Skin epidermis (tissue), 12 donors: ENCODE data around the gene CYP8B1.

Source experiments
- H3K27ac ChIP-seq, 21 experiments: fragments of 200-600 bp; sonication (generic) in 11 of 21; one replicate each; pipeline ENCODE4 v1.5.0; 2020; ENCODE audit warnings: mild to moderate bottlenecking in 3 of 21, inconsistent platforms in 2 of 21, moderate library complexity in 2 of 21
- H3K4me3 ChIP-seq, 7 experiments: fragments of 200-600 bp; sonication (generic) in 2 of 7; one replicate each; pipeline ENCODE4 v1.5.0; 2020; ENCODE audit warnings: inconsistent platforms in 2 of 7, mild to moderate bottlenecking in 2 of 7, moderate library complexity in 1 of 7

CYP8B1 gene

GRCh38 chr3:42875325-42876151 is at the start of gene CYP8B1:
TSS of gene CYP8B1 (minus strand) at chr3:42875879. CDS start at chr3:42875816, 63 bp downstream.
- no peak within 1 kb of the TSS for H3K4me3 ChIP-seq
- no peak within 1 kb of the TSS for H3K27ac ChIP-seq

- H3K4me3 ChIP-seq: no peak overlapping the region
- H3K27ac ChIP-seq: no peak overlapping the region
These were observed 47.9 kb upstream of the CYP8B1 start for GRCh38 chr3:42923606-42924005.

DNA sequence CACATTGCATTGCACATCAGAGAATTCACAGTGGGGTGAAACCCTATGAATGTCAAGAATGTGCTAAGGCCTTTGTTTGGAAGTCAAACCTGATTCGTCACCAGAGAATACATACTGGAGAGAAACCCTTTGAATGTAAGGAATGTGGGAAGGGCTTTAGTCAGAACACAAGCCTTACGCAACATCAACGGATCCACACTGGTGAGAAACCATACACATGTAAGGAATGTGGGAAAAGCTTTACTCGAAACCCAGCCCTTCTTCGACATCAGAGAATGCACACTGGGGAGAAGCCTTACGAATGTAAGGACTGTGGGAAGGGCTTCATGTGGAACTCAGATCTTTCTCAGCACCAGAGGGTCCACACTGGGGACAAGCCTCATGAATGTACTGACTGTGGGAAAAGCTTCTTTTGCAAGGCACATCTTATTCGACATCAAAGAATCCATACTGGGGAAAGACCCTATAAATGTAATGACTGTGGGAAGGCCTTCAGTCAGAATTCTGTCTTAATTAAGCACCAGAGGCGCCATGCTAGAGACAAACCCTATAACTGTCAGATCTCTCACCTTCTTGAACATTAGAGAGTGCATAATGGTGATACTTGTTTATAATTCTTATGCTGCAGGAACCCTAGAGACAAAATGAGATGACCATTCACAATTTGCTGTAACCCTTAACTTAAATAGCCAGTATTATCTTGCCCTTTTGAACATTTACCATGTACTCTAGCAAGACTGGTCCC is 39.3 kb upstream of the CYP8B1 start:
- Histone ChIP-seq H3K4me3 (no peak overlapping the region), H3K27ac (no peak overlapping the region)

DNA sequence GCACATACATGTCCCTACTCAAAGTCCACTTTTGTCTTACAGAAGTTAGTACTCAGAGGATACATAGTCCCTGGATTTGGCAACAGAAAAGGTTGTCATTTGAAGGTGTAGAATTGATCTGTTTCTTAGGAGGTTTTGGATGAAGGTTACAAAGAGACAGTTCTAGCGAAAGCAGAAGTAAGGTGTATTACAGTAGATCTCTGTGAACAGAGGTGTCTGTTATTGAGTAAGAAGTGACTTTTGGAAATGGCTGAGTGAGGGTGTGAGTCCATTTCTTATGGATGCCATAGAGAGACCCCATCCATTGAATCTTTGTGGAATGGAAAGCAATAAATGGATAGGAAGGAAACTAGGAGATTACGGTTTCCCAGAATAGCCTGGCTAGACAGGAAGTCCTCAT is 35.9 kb upstream of the CYP8B1 start:
- no peak overlapping the region for H3K4me3 ChIP-seq
- H3K27ac ChIP-seq: no peak overlapping the region

- H3K27ac ChIP-seq: no peak overlapping the region
- H3K4me3 ChIP-seq: no peak overlapping the region
These were observed 33.0 kb upstream of the CYP8B1 start for GRCh38 chr3:42908675-42909074.

DNA sequence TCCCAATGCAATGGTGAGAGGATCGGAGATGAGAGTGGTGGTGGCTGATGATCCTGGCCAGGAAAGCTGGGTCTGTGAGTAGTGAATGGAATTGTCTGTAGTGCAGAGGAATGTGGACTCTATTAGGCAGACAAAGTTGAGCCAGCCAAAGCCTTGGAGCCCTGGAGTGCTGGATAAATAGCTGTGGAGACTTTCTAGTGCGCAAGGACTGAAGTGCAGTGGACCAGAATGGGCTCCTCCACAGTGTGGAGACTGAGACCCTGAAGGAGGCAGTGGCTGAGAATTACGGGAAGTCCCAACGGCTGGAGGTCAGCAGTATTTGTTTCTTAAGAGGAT is 31.1 kb upstream of the CYP8B1 start:
- peak overlapping the region in 5 of 7 experiments; percentile 45 to 60 (median 49) for H3K4me3 ChIP-seq

DNA sequence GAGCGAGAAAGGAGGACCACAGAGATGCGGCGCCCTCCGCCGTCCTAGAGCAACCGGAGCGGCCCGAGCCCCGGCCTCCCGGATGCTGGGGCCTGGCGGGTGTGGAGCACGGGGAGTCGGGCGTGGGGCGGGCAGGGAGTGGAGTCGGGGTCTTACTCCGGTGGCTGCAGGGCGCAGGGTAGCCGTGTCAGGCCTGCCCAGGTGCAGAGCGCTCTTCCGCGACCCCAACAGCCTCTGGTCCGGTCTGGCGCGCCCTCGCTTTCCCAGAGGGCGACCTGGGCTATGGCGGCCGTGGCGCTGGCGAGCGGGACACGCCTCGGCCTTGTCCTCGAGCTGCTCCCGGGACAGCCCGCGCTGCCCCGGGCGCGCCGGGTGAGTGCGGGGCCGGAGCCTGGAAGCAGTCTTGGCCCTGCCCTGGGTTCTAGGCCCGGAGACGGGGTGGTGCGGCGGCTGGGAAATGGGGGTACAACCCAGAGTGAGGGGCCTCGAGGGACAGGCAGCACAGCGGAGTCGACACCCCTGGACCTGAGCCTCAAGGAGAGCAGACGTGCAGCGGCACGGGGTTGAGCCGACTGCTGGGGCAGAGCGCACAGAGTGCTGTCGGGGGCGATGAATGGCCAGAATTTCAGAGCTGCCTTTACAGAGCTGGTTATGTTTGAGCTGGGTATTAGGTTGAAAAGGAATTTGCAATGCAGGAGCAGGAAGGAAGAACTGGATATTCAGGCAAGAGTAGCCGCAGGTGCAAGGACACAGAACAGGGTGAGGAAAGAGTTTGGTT is 30.6 kb upstream of the CYP8B1 start, which contains the start of gene ZNF662:
Gene ZNF662, plus strand, starts transcription at position 73 of the 778 bp plus-strand sequence. CDS start 1,973 bp downstream, outside the sequence.
- peak within 1 kb of the TSS; percentile 33 to 89 (median 81) for H3K27ac ChIP-seq
- peak within 1 kb of the TSS; percentile 45 to 60 (median 48) for H3K4me3 ChIP-seq

More for the DNA sequence above, 31.1 kb upstream of the CYP8B1 start:
- H3K27ac ChIP-seq: peak overlapping the region in 13 of 21 experiments; percentile 37 to 89 (median 83)

DNA sequence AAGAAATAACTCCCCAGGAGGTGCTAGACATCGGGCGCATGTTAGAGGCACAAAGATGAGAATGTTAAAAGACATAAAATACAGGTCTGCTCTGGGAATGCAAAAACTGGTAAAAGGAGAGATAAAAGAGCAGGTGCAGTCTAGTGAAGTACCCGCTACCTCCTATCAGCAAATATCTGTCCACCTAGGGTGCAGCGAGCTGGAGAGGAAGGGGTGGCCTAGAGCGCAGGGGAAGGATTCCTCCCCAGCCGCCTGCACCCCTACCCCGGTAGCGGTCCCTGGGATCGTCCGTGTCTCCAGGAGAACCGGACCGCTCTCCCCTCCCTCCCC is 30.0 kb upstream of the CYP8B1 start:
- Histone ChIP-seq H3K4me3 (peak overlapping the region; percentile 45 to 60 (median 48)), H3K27ac (peak overlapping the region in 20 of 21 experiments; percentile 62 to 89 (median 82))

DNA sequence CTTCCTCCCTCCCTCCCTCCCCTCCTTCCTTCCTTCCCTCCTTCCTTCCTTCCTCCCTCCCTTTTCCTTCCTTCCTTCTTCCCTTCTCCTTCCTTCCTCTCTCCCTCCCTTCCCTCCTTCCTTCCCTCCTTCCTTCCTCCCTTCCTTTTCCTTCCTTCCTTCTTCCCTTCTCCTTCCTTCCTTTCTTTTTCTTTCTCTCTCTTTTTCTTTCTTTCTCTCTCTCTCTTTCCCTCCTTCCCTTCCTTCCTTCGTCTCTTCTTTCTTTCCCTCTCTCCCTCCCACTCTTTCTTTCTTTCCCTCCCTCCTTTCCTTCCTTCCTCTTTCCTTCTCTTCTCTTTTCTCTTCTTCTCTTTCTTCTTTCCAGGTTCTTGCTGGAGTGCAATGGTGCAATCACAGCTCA is 28.4 kb upstream of the CYP8B1 start:
- Histone ChIP-seq H3K4me3 (no peak overlapping the region), H3K27ac (no peak overlapping the region)

GRCh38 chr3:42902257-42902656 is 26.6 kb upstream of the CYP8B1 start:
- H3K27ac ChIP-seq: peak overlapping the region in 14 of 21 experiments; percentile 10 to 80 (median 63)
- H3K4me3 ChIP-seq: no peak overlapping the region

DNA sequence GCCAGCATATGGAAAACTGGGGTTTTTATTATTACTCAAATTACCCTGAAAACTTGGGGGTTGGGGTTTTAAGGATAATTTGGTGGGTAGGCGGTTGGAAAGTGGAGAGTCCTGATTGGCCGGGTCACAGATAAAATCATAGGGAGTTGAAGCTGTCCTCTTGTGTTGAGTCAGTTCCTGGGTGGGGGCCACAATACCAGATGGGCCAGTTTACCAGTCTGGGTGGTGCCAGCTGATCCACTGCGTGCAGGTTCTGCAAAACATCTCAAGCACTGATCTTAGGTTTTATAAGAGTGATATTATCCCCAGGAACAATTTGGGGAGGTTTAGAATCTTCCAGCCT is 25.4 kb upstream of the CYP8B1 start:
- peak overlapping the region in 12 of 21 experiments; percentile 16 to 80 (median 60) for H3K27ac ChIP-seq
- no peak overlapping the region for H3K4me3 ChIP-seq

GRCh38 chr3:42900226-42901072 is 24.8 kb upstream of the CYP8B1 start:
- H3K27ac ChIP-seq: peak overlapping the region in 18 of 21 experiments; percentile 16 to 80 (median 67)
- H3K4me3 ChIP-seq: no peak overlapping the region

DNA sequence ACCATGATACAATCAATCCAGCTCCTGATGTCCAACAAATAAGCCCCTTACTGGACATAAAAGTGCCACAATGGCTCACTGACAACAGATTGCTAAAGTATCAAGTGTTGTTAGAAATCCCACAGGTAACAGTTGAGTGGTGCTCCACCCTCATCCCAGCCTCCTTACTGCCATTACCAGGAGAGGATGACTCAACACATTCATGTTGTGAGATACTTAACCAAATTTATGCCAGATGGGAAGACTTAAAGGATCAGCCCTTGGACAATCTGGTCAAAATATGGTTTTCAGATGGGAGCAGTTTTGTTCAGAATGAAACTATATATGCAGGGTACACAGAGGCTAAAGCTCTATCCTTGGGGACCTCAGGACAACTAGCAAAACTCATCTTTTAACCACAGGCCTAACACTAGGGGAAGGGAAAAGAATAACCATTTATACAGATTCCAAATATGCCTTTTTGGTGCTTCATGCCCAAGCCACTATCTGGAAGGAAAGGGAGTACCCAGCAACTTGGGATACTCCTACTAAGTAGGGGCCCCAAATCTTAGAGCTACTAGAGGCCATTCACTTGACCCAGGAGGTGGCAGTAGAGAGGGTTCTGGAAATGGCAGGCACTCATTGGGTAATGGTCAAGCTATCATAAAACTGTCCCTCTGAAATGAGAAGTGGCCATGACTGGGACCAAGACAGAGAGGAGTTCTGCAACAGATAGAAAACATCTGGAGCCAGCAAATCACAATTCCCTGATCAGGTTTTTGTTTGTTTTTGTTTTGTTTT is 23.4 kb upstream of the CYP8B1 start:
- H3K27ac ChIP-seq: peak overlapping the region in 15 of 21 experiments; percentile 6 to 80 (median 67)
- no peak overlapping the region for H3K4me3 ChIP-seq

DNA sequence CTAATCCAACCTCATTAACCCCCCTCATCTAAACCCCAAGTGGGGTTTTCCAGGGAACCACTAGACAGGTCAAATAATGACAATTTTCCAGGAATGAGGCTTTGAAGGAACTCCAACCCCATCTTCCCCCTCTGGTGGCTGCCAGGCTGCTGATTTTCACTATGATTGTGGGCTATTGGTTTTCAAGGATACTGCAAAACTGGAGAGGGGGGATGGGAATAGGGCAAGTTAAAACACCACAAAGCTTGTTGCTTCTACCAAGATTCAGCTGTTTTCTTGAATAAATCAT is 19.8 kb upstream of the CYP8B1 start:
- Histone ChIP-seq H3K4me3 (no peak overlapping the region), H3K27ac (no peak overlapping the region)

- Histone ChIP-seq H3K4me3 (no peak overlapping the region), H3K27ac (no peak overlapping the region)
These were observed 19.3 kb upstream of the CYP8B1 start for GRCh38 chr3:42894698-42895579.

DNA sequence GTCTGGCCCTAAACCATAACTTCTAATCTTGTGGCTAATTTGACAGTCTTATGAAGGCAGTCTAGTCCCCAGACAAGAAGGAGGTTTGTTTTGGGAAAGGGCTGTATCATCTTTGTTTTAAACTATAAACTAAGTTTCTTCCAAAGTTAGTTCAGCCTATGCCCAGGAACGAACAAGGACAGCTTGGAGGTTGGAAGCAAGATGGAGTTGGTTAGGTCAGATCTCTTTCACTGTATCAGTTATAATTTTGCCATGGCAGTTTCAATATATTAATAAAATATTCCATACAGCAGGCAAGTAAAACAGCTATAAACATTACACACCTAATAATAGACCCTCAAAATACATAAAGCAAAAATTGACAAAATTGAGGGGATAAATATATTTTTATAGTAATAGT is 17.1 kb upstream of the CYP8B1 start:
- Histone ChIP-seq H3K27ac (no peak overlapping the region), H3K4me3 (no peak overlapping the region)

DNA sequence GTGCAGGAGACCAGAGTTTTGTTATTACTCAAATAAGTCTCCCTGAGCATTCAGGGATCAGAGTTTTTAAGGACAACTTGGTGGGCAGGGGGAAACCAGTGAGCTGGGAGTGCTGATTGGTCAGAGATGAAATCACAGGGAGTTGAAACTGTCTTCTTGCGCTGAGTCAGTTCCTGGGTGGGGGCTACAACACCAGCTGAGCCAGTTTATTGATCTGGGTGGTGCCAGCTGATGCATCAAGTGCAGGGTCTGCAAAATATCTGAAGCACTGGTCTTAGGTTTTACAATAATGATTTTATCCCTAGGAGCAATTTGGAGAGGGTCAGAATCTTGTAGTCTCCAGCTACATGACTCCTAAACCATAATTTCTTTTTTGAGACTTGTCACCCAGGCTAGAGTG is 16.5 kb upstream of the CYP8B1 start:
- Histone ChIP-seq H3K4me3 (no peak overlapping the region), H3K27ac (no peak overlapping the region)

- H3K4me3 ChIP-seq: no peak overlapping the region
- H3K27ac ChIP-seq: no peak overlapping the region
These were observed 15.4 kb upstream of the CYP8B1 start for GRCh38 chr3:42891042-42891441.
